NCI-H2081 (cell line): ENCODE measurements around the gene AXIN1.
A peak's percentile ranks its signal among the peaks of the same experiment; 100 is the strongest.
"Not testable (repeated sequence)": the region's sequence is repeated elsewhere in the genome, so short reads cannot be mapped to it uniquely, and the experiment has no call there.

Experiments
- DNase-seq, 2 experiments: peaks; one replicate each; lab custom pipeline; 2025; lab: John Stamatoyannopoulos, UW

Gene AXIN1

DNA sequence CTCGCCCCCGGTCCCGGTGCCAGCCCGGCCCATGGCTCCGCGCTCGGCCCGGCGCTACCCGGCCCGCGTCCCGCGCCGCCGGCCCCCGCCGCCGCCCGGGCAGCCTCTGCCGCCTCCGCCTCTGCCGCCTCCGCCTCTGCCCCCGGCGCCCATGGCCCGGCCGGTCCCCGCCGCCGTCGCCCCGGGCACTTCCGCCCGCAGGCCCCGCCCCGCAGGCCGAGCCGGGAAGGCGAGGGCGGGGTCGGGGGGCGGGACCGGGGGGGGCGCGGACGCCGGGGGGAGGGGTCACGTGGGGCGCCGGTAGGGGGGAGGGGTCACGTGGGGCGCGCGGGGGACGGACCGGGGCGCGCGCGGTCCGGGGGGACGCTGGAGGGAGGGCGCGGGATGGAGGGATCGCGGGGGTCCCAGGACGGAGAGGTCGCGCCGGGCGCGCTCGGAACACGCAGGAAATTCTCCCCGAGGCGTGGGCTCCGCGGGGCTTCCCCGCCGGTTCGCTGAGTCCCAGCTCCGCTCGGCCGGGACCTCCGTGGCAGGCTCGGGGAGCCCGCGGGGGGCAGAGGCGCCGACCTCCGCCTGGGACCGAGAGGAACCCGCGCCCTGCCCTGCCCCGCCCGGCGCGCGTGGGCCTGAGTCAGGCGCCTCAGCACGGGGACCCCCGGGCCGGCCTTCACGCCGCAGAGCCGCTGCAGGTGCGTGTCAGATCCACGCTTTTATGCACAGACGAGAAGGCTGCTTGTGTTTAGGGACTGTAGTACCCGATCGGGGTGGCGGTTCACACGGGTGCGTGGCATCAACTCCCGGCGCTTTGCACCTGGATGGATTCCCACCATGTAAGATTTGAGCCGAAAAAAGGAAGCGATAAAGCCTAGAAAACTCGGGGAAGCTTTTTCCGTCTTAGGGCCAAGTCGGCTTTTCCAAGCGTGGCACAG is 29.5 kb upstream of the AXIN1 start, which contains the start of gene PGAP6:
Gene PGAP6 (minus strand): TSS at position 190 of the 929 bp plus-strand sequence. CDS start 157 bp downstream, at position 33.
- DNase-seq = peak; percentile 43 to 50

DNA sequence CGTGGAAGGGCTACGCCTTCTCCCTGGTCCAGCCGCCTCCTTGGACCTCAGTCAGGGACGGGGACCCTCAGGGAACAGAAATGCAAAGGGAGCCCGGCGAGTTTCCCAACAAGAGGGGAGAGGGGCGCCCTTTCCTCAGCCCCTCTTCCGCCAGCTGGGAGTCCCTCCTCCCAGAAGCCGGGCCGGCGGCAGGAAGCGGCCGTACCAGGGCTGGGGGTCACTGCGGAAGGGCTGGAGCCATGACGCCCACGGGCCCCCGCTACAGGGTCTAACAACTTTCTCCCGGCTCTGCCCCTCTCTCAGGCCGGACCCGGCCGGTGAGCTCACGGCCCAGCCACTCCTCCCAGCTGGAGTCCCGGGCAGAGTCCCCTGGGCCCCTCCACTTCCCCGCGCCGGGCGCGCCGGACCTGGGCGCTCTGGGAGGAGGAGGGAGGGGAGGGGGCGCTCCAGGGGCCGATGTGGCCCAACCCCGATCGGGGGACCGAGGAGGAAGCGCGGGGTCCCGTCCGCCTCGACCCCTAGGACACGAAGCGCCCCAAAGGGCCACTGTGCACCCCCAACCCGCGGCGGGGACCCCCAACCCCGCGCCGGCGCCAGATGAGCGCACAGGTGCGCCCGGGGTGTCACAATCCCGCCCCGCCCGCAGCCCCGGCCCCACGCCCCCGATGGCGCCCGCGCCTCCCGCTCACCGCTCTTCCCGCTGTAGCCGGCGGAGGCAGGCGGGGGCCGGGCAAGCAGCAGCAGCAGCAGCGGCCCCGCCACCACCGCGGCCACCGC is 28.7 kb upstream of the AXIN1 start:
- no peak for DNase-seq

DNA sequence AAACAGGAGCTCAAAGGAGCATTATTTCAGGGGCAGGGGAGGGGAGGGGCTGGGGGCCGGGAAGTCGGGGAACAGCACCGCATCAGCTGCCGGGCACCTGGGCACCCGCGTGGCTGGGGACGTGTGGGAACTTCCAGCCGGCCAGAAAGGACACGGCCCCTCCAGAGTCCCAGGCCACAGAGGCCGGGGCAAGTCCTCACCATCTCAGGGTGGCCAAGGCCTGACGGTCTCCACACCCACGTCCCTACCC is 28.2 kb upstream of the AXIN1 start:
- DNase-seq = no peak

DNA sequence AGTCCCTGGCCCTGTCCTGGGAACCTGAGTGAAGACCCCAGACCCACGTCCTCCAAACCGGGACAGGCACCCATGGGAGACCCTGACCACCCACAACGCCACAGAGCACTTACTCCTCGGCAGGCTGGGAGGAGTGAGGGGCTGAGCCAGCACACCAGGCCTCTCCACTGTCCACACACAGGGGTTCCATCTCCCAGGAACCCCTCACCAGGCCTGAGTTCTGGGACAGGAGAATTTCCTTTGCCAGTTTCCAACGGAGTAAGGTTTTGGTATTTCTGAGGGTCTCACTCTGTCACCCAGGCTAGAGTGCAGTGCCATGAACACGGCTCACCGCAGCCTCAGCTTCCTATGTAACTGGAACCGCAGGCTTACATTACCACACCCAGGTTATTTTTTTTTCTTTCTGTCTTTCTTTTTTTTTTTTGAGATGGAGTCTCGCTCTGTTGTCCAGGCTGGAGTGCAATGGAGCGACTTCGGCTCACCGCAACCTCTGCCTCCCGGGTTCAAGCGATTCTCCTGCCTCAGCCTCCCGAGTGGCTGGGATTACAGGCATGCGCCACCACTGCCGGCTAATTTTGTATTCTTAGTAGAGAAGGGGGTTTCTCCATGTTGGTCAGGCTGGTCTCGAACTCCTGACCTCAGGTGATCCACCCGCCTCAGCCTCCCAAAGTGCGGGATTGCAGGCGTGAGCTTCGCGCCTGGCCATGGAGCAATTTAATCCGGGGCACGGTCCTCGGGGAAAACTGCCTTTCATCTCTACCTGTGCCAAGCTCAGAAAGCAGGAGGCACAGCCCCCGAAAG is 27.6 kb upstream of the AXIN1 start:
- DNase-seq = no peak

DNA sequence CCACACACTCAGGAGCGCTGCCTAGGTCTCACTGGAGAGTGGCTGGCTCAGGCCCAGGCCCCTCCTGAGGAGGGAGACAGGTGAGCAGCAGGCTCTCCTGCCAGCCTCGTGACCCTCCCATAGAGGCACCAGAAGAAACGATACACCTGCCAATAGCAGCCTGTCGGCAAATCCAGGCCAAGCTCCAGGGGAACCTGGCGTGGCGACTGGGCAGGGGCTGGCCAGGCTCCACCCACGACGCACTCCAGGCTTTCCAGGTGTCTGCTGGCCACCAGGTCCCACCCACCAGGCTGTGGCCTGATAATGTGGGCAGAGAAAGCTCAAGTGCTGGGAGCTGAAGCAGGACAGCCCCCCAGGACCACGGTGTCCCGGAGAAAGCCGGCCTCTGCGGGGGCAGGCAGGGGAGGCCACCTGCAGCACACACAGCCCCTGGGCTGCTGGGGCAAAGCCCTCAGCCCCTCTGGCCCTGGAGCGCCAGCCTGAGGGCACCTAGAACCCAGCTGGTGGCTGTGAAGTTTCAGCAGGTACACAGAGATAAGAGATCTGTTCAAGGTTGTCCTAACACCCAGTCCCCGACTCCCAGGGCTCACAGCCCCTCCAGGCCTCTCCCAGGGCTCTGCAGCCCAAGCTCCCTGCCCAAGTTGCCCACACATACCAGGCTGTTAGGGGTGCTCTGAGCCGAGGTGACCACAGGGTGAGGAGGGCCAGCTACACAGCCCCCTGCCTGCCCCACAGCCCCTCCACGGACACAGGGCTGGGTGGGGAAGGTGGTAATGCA is 26.8 kb upstream of the AXIN1 start:
- peak; percentile 80 to 94 for DNase-seq

DNA sequence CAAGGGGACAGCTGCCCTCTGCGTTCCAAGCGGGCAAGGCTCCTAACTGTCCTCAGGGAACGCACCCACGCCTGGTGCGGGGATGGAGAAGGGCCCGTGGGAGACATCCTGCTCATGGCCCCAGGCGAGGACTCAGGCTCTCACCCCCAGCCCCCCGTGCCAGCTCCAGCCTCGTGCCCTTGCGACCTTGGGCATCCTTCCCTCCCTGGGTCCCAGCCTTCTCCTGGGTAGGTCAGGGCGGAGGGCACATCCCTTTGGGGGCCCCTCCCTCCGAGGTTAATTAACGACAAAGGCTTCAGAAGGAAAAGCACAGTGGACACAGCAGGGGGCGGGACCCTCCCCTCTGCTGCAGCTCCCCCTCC is 26.3 kb upstream of the AXIN1 start:
- DNase-seq = no peak

DNA sequence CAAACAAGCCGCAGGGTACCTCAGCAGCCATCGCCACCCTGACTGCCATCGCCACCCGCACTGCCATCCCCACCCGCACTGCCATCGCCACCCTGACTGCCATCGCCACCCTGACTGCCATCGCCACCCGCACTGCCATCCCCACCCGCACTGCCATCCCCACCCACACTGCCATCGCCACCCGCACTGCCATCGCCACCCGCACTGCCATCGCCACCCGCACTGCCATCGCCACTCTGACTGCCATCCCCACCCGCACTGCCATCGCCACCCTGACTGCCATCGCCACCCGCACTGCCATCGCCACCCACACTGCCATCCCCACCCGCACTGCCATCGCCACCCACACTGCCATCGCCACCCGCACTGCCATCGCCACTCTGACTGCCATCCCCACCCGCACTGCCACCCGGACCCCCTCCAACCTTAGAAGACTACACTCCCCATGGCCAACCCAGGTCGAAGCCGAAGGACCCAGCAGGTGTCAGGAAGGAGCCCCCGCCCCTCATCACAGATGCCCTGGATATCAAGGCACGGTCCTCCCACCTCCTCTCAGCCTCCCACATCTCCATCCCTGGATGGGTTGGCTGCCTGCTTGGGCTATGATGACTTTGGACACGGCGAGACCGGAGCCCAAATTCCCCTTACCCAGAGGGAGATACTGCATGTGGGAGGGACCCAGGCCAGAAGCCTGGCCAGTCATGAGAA is 25.7 kb upstream of the AXIN1 start:
- DNase-seq = not testable (repeated sequence)

DNA sequence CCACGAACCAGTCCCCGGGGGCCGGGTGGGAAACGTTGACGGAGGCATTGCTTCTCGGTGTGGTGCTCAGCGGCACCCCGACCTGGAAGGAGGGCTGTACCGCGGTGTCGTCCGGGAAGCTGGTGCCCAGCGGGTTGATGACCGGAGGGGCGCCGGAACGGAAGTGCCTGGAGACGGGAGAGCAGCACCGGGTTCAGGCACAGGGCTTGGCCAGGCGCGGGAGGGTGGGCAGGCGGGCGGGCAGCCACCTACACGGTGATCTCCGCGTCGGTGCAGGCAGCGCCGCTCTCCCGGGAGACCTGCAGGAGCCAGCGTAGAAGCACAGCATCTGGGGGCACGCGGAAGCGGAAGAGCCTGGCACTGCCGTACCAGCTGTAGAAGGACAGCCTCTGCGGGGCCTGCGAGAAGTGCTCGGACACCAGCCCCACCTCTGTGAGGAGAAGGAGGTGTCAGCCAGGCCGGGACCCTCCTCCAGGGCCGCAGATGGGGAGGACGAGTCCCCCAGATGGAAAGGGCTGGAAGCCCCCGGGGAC is 25.0 kb upstream of the AXIN1 start:
- DNase-seq = no peak

DNA sequence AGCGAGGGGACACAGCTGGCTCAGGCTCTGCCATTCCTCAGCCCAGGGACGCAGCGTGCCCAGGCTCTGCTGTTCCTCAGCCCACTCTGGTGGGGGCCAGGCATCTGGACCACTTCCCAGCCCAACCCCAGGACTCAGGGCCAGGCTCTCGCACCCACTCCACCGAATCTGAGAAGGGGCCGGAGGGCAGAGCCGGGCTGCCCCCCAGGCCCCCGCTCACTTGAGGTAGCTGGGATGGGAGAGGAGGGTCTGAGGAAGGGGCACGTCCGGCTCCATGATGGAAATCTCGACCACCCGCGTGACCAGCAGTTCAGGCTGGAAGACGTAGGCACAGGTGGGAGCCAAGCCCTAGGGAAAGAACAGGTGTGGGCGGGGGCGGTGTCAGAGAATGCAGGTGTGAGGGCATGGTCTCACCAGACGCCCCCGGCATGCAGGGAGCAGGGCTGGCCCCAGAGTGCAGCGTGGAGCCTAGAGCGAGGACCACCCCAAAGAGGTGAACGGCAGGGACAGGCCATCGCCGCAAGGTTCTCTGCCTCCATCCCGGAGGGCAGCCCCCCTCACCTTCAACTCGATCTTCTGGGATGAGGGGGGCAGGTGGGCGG is 24.4 kb upstream of the AXIN1 start:
- no peak for DNase-seq

DNA sequence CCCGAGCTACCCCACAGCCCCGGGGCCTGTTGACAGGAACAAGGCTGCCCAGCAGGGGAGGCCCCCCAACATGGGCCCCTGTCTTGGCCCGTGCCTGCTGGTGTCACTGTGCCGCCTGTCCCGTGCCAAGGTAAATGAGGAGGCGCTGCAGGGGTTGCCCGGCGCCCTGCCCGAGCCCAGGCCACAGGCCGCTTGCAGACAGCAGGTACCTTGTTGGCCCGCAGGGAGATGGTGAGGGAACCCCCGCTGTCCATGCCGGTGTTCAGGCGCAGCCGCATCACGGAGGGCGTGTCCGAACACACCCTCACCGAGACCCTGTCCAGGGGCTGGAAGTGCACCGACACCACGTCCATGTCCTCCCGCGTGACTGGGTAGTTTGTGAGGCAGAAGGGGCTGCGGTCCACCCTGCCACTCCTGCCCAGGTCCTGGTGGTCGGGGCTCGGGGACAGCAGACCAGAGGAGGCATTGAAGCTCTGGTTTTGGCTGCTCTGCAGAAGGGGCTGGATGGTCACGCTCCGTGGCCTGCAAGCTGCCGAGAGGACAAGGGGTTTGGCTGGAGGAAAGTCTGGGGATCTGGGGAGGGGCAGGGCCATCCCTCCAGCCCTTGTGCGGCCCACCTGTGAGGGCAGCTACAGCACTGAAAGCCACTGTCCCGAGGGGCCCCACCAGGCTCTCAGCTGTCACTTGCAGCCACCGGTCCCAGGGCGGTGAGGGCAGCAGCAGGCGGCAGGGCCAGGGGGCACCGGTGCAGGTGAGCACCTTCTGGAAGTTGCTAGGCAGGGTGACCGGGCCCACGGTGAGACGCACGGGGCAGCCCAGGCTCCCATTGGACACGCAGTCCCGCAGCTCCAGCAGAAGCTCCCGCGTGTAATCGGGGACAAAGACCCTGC is 23.6 kb upstream of the AXIN1 start:
- DNase-seq = no peak

DNA sequence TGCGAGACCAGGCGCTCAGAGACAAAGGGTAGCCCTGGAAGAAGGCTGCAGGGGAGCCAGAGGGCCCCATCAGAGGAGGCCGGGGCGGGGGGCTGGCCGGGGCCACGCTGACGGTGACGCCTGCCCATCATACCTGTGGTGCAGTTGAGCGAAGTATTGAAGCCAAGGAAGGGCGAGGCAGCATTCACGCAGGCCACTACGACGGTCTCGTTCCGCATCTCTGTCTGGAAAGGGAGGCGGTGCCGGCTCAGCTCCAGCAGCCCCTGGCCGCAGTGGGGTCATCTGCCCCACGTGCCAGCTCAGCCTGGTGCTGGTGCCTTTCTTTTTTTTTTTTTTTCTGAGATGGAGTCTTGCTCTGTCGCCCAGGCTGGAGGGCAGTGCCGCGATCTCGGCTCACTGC is 22.7 kb upstream of the AXIN1 start:
- DNase-seq = no peak

DNA sequence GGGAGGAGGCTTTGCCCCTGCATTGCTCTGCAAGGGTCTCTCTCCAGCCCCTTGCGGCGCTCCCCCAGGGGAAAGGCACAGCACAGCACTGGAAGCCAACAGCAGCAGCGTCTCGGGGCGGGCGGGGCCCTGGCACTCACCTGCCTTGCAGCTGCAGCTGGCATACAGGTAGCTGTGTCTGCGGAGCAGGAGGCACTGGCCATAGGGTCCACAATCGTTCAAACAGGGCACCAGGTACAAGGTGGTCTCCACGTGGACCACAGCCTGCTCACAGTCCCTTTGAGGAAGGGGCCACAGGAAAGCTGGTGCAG is 22.0 kb upstream of the AXIN1 start:
- no peak for DNase-seq

DNA sequence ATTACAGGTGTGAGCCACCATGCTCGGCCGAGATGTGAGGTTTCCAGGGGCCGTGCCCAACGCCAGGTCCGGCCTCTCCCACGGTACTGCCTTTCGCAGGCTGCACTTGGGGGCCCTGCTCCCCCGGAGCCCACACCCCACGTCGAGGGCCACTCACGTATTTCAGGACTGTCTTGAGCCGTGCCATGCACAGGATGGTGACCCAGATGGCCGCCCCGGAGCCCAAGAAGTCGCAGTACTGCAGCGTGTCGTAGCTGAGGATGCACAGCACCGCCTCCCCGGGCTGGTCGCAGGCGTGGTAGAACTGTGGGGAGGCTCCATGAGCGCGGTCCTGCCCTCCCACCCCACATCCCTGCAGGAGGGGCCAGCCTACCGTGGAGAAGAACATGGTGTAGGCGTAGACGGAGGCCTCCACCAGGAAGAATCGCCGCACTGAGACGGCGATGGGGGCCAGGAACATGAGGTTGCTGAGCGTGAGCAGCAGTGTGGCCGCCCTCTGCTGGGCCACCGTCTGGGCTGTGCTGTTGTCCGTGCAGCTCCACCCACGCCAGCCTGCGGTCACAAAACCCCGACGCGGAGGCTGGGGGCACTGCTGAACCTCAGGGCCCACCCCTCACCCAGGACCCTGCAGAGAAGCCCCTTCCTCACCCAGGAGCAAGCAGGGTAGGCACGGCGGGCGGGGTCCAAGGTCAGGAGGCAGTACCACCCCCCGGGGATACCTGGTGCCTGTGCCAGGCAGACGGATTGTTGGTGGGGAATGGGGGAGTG is 21.5 kb upstream of the AXIN1 start:
- DNase-seq = no peak

DNA sequence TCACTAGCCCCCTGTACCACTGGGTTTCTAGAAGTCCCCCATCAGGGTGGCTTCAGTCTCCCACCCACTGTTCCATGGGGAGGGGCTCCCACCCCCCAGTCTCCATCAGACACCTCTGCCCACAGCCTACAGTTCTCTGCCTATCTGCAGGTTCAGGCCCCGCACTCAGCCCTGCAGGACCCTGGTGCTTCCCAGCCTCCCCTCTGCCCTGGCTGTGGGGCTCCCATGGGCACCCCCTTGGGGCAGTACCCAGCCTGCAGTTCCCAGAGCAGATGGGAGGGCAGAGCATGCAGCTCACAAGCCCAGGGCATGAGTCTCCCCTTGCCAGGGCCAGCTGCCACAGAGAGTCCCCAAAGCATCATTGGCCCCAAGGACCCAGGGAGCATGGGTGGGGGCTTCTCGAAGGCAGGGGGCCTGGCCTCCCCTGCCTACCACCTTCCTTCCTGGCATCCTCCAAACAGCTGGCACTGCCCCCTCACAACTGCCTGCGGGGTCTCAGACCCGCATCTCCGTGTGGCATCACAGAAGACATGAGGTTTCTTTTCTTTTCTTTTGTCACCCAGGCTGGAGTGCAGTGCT is 20.6 kb upstream of the AXIN1 start:
- DNase-seq = no peak

DNA sequence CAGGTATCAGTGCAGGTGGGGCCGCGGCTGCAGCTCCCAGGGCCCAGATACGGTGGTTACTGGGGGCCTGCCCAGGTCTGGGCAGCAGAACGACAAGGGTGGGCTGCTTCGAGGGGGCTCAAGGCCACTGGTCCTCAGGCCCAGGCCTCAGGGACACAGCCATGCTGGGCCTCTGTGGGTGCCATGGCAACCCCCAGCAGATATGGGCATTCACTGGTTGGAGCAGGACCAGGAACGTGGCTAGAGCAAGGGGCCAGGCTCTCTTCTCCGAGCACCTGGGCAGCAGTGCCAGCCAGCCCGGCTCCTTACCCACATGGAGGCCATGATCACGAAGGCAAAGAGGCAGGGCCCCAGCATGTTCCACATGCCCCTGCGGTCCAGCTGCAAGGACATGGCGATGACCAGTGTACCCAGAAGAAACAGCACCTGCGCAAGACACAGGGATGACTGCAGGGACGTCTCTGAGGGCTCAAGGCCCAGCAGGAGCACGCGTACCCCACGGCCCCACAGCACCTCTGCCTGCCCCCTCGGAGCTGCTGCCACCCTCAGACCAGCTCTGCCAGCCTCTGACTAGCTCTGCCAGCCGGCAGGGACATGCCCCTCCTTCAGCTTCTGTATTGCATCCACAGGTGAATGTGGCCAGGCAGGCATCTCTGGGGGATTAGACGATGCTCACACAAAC is 19.9 kb upstream of the AXIN1 start:
- no peak for DNase-seq

DNA sequence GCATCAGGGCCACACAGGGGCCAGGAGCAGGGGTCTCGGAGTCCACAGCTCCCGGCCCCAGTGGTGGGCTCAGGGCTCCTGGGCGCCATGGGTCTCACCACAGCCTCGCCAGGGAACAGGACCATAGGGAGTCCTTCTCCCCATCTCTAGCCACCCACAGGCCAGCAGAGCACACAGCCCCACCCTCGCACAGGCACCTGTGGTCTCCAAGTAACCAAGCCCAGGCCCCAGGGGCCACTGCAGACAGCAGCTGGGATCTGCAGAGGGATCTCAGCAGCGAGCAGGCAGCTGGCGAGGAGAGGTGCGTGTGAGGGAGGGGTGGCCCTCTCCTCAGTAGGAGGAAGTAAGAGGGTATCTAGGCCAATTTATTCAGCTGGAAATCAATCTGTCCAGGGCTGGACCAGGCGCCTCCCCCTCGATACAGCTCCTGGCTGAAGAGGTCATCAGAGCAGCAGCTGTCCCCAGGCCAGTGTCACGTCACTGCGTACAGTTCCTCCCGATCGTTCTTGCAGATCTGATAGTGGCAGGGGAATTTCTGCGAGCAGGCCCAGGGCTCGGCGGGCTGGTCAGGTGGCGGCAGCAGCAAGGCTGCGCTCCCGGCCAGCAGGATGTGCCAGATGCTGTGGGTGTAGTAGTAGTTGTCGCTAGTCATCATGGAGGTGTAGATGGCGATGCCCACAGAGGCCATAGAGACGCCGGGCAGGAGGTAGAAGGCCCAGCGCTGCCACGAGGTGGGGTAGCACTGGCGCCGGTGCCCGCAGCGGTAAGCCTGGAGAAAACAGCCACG is 19.2 kb upstream of the AXIN1 start:
- DNase-seq = no peak

DNA sequence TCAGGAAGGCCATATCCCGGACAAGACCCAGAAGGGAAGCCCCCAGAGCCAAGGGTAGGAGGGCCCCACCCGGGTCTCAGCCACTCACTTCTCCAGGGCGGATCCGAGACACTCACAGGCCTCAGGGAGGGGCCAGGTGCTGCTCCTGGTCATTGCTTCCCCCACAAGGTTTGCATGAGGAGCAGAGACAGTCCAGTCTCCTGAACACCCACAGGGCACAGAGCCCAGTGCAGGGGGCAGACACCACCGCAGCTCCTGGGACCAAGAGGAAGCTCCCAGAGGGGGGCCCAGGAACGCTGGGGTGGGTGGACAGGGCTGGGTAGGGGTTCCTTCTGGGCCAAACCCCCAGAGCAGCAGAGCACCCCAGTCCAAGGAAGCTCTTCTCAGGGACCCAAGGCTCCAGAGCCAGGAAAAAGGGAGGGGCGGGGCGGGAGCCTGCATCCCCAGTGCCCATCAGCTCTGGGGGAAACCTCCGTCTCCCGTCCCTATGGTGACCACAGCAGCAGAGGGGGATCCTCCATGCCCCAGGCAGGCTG is 18.5 kb upstream of the AXIN1 start:
- DNase-seq = no peak
